SU-DHL-6 (cell line): ENCODE measurements around the gene ATP13A3.

ENCODE experiments used
- EZH2phosphoT487 ChIP-seq: fragments of 200-600 bp; sonication (generic), shearing (Covaris generic); conservative IDR thresholded peaks from 2 replicates; pipeline ENCODE4 v1.6.1; 2018; ENCODE audit warnings: mild to moderate bottlenecking, antibody characterized with exemption, low read length, moderate library complexity, mixed read lengths
- TF ChIP-seq, protein P1 (sequence below): fragments of 200-600 bp; sonication (generic); IDR thresholded peaks from one replicate; pipeline ENCODE4 v1.5.1; 2017; ENCODE audit warnings: antibody characterized with exemption, mild to moderate bottlenecking, low read length, moderate library complexity; ENCODE audit not compliant: insufficient read depth, poor library complexity, severe bottlenecking

GRCh38 chr3:194522579-194523046, 35.8 kb upstream of the ATP13A3 start:
- TF ChIP-seq EZH2phosphoT487: no peak
- TF ChIP-seq, protein P1, sequence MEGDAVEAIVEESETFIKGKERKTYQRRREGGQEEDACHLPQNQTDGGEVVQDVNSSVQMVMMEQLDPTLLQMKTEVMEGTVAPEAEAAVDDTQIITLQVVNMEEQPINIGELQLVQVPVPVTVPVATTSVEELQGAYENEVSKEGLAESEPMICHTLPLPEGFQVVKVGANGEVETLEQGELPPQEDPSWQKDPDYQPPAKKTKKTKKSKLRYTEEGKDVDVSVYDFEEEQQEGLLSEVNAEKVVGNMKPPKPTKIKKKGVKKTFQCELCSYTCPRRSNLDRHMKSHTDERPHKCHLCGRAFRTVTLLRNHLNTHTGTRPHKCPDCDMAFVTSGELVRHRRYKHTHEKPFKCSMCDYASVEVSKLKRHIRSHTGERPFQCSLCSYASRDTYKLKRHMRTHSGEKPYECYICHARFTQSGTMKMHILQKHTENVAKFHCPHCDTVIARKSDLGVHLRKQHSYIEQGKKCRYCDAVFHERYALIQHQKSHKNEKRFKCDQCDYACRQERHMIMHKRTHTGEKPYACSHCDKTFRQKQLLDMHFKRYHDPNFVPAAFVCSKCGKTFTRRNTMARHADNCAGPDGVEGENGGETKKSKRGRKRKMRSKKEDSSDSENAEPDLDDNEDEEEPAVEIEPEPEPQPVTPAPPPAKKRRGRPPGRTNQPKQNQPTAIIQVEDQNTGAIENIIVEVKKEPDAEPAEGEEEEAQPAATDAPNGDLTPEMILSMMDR: no peak
